Measurements from ENCODE around the gene EHMT1. TPM values are rescaled to one million over a fixed set of nuclear protein-coding genes. Genes with fewer than 3 reads are reported as not detected.

The EHMT1 gene
- 10 to 100 TPM; 64.9 to 91.2 (median 73.8) TPM for polyA plus RNA-seq (ENCODE audit: insufficient read depth in 1 of 5, insufficient read length in 5 of 5, low replicate concordance in 1 of 5)
- long read RNA-seq, donor 1, partial matches to known transcripts: 16 of 19 reads
- long read RNA-seq, donor 1, other reads (novel, unspliced or antisense): 0 of 19 reads
- long read RNA-seq, donor 2, full-length matches to known transcripts: 2 of 2 reads
- long read RNA-seq, donor 2, partial matches to known transcripts: 0 of 2 reads
- long read RNA-seq, donor 2, other reads (novel, unspliced or antisense): 0 of 2 reads
- long read RNA-seq, donor 3, partial matches to known transcripts: 5 of 7 reads
- long read RNA-seq, donor 3, other reads (novel, unspliced or antisense): 0 of 7 reads
- long read RNA-seq, donor 4, partial matches to known transcripts: 6 of 6 reads
- long read RNA-seq, donor 4, other reads (novel, unspliced or antisense): 0 of 6 reads
- long read RNA-seq, donor 5, partial matches to known transcripts: 6 of 12 reads
- long read RNA-seq, donor 5, other reads (novel, unspliced or antisense): 0 of 12 reads
- long read RNA-seq, donor 6, partial matches to known transcripts: 6 of 7 reads
- long read RNA-seq, donor 6, other reads (novel, unspliced or antisense): 0 of 7 reads
- long read RNA-seq, donor 7, full-length matches to known transcripts: 6 of 6 reads
- long read RNA-seq, donor 7, partial matches to known transcripts: 0 of 6 reads
- long read RNA-seq, donor 7, other reads (novel, unspliced or antisense): 0 of 6 reads
- long read RNA-seq, donor 8: 0 reads

- peak; percentile 86 to 89 for DNase-seq
Measured at GRCh38 chr9:137618105-137619067, at the start of gene EHMT1. Gene EHMT1 (plus strand): TSS chr9:137619005. CDS start chr9:137619029, 24 bp downstream.

GRCh38 chr9:137569609-137570203, 49.1 kb upstream of the EHMT1 start:
- no peak for DNase-seq

DNA sequence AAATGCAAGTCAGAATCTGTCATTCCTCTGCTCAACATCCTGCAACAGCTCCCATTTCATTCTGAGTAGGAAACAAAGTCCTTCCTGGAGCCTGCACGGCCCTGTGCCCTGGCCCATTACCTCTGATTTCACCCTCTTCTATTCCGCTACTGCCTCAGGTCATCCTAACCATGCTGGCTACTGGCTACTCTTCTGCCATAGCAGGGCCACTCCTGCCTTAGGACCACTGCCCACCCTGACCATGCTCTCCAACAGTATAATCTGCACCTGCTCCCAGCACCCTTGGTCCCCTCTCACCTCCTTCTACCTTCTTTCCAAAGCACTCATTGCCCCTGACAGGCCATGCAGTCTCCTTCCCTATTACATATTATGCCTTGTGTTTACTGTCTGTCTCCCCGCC, 48.2 kb upstream of the EHMT1 start:
- no peak for DNase-seq

DNA sequence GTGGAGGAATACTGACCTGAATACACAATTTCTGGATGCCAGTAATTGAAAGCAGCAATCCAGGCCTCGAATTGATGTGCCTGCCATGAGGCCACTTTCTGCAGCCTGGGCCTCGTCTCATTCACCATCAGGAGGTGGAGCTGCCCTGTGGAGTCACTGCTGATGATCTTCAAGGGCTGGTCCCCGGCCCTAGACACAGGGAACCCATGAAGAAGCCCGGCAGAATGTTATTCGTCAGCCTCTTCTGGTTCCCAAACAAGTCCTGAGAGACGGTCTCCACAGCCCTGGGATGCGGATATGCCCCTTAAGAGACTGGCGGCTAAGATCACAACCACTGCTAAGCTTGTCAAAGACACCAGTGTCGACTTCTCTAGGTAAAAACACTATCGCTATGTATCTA, 44.6 kb upstream of the EHMT1 start:
- no peak for DNase-seq

GRCh38 chr9:137575364-137575715, 43.5 kb upstream of the EHMT1 start:
- DNase-seq: no peak

GRCh38 chr9:137575716-137576411, 42.9 kb upstream of the EHMT1 start:
- DNase-seq: no peak

GRCh38 chr9:137578518-137579258, 40.1 kb upstream of the EHMT1 start, which contains the start of gene DPH7:
Gene DPH7 (minus strand): TSS chr9:137578925. CDS start chr9:137578777, 148 bp downstream.
- DNase-seq: peak; percentile 88

DNA sequence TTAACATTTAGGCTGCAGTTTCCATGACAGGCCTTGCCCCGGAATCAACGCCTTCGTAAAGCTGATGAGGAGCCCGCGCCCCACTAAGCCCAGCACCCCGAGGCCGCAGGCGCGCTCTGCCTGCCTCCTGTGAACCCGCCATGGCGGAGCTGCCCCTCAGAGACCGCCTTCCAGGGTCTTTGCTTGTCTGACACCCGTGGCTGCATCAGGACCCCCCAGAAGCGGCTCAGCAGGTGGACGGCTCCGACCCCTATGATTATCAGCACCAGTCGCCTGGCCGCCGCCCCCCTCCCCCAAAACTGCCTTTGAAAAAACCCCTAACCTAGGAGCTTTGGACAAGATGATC, 39.6 kb upstream of the EHMT1 start:
- DNase-seq: peak in 1 of 2 donors; percentile 12

- DNase-seq: no peak
Measured at GRCh38 chr9:137580209-137580953, 38.4 kb upstream of the EHMT1 start.

DNA sequence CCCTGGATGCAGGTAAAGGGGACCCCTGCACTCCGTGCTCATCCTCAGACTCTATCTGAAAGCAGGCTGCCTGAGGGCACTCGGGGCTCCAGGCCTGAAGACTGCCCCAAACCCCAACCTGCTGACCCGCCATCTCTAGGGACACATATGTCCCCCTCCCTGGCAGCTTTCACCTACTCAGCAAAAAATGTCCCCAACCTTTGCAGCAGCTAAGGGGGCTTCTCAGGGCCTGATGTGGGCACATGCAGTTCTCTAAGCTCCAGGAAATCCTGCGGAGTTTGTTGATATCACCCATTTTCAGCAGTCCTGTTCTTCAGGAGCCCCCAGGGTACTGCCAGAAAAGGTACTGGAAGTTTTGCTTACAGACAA, 37.9 kb upstream of the EHMT1 start:
- DNase-seq: no peak

DNA sequence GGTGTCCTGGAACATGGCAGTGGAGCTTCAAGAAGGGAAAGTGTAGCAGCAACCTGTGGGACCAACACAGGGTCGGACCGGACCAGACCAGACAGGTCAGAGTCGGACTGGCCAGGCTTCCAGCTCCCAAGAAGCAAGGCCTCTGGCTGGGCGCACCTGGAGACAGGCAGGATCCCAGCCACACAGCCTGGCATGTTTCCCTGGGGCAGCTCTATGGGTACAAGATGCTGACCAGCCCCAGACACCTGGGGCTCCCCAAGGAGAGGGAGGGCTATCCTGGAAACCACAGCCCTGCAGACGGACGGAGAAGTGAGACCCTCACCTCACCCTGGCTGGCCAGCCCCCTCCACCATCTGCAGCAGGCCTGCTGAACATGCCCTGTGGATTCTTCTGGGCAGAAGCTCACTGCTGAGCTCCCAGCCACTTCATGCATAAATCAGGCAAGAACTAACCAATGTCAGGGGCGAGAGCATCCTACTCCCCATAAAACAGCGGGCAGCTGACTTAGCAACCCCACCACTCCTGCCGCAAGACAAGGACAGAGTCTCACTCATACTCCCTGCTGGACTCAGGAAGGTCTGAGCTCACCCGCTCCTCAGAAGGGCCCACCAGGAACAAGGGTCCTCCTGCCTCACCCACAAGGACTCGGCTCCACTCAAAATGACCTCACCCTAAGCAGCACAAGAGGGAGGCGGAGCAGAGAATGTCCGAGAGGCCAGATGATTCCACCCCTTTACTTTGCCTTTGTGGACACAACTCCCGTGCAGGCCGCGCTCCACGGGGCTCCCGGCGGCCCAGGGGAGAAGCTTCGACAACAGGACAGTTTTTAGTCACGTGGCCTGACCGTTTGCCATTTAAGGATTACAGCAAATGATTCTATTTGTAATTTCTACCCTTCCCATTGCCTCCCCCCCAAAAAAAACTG, 37.2 kb upstream of the EHMT1 start:
- no peak for DNase-seq

GRCh38 chr9:137582286-137582860, 36.4 kb upstream of the EHMT1 start:
- DNase-seq: no peak

- DNase-seq: no peak
Measured at GRCh38 chr9:137583347-137583746, 35.5 kb upstream of the EHMT1 start.

DNA sequence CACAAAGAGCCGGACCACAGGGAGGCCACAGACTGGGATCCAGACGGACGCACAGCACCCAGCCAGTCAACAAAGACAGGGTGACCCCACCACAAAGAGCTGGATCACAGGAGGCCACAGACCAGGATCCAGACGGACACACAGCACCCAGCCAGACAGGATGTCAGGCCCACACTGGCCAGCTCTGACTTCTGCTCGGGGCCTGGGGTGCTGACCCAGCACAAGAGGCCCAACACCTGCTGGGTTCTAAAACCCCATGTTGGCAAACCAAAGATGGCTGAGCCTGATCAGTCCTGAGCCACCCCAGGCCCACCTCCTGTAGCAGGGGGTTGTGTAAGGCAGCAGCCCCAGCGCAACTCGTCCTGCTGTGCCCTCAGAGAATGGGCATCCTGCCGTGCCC, 34.8 kb upstream of the EHMT1 start:
- DNase-seq: no peak

DNA sequence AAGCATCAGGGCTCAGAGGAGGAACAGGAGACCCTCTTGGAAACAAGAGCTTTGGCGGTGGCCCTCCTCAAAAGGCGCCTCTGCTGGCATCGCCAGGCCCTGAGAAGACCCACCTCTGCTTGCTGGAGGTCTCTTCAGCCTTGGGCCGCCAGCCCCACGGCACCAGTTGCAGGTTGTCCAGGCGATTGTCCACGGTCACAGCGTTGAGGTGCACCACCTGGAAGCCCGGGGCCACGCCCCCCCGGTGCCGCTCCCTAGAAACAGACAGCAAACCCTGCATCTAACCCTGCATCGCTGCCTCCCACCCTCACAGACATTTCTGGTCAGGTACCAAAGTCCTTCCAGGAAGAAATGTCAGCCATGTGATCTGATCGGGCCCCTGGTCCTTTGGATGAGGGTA, 32.0 kb upstream of the EHMT1 start:
- no peak for DNase-seq

GRCh38 chr9:137588311-137588710, 30.5 kb upstream of the EHMT1 start:
- no peak for DNase-seq

DNA sequence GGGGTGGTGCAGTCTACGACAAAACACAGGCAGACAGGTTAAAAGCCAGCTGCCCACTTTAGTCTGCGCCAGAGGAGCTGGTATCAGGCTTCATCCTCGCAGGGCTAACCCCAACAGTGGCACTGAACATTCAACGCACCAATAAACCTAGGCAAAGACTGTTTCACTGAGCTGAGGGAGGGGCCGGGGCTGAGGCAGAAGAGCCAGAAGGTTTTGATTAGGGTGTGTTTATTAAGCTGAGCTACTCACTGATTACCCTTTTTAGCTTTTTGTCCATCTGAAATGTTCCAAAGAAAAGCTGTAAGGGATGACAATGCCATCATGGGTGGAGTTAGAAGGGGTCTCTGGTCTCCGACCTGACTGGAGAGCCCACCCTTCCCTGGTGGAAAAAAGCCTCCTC, 29.9 kb upstream of the EHMT1 start:
- no peak for DNase-seq

Measured in right lung (tissue), 10 donors.